Stimulated activated CD8-positive, alpha-beta memory T cell treated with anti-CD3 and anti-CD28 coated beads, Interleukin-2, amount 100 ng/mL, for 1 hour (primary cell): Measurements from ENCODE around the gene NRP2.

Experiments used
- DNase-seq, 2 donors: peaks; one replicate each; pipeline ENCODE4 v3.0.0-alpha.2; 2020; ENCODE audit warnings: low read depth in 2 of 2

NRP2 gene

GRCh38 chr2:205733082-205733481 lies 50.8 kb downstream of the NRP2 start:
- no peak for DNase-seq

- DNase-seq = no peak
Measured at GRCh38 chr2:205733648-205734047, 51.3 kb downstream of the NRP2 start.

GRCh38 chr2:205734436-205735037 lies 52.2 kb downstream of the NRP2 start:
- DNase-seq = no peak

- DNase-seq = no peak
Measured at GRCh38 chr2:205738117-205738968, 56.0 kb downstream of the NRP2 start.

GRCh38 chr2:205739620-205740019 lies 57.3 kb downstream of the NRP2 start:
- DNase-seq = no peak

GRCh38 chr2:205740381-205740780 lies 58.1 kb downstream of the NRP2 start:
- no peak for DNase-seq

GRCh38 chr2:205741256-205741978 lies 59.1 kb downstream of the NRP2 start:
- no peak for DNase-seq

GRCh38 chr2:205743137-205743536 lies 60.8 kb downstream of the NRP2 start:
- no peak for DNase-seq

- no peak for DNase-seq
Measured at GRCh38 chr2:205744074-205744591, 61.8 kb downstream of the NRP2 start.

- DNase-seq = no peak
Measured at GRCh38 chr2:205745661-205746419, 63.5 kb downstream of the NRP2 start.

- no peak for DNase-seq
Measured at GRCh38 chr2:205746420-205746785, 64.1 kb downstream of the NRP2 start.

- DNase-seq = no peak
Measured at GRCh38 chr2:205747829-205748386, 65.6 kb downstream of the NRP2 start.

- no peak for DNase-seq
Measured at GRCh38 chr2:205748639-205749038, 66.3 kb downstream of the NRP2 start.

GRCh38 chr2:205749078-205749477 lies 66.8 kb downstream of the NRP2 start:
- DNase-seq = no peak

- no peak for DNase-seq
Measured at GRCh38 chr2:205750797-205751196, 68.5 kb downstream of the NRP2 start.

GRCh38 chr2:205751569-205752031 lies 69.3 kb downstream of the NRP2 start:
- no peak for DNase-seq

- DNase-seq = no peak
Measured at GRCh38 chr2:205752296-205752820, 70.1 kb downstream of the NRP2 start.

- DNase-seq = no peak
Measured at GRCh38 chr2:205752924-205753323, 70.6 kb downstream of the NRP2 start.

- no peak for DNase-seq
Measured at GRCh38 chr2:205754285-205754923, 72.1 kb downstream of the NRP2 start.

GRCh38 chr2:205754924-205755321 lies 72.6 kb downstream of the NRP2 start:
- no peak for DNase-seq

- no peak for DNase-seq
Measured at GRCh38 chr2:205755923-205756322, 73.6 kb downstream of the NRP2 start.
